GM18526 (cell line): ENCODE data around the gene RPL35.

Experiments used
- POLR2A ChIP-seq: IDR thresholded peaks from 3 replicates; pipeline ENCODE4 v1.6.1; 2011; ENCODE audit not compliant: insufficient read length; ENCODE audit errors: extremely low read depth

The RPL35 gene

GRCh38 chr9:124861342-124862229, at the start of gene RPL35, which contains the start of gene ARPC5L:
RPL35 (minus strand) TSS chr9:124861957; CDS start chr9:124861912, 45 bp downstream.
ARPC5L (plus strand) TSS chr9:124862130; CDS start chr9:124869291, 7,161 bp downstream.
- peak; percentile 98 for TF ChIP-seq POLR2A

- no peak for TF ChIP-seq POLR2A
Observed at GRCh38 chr9:124908098-124908497, 46.3 kb upstream of the RPL35 start.

GRCh38 chr9:124906966-124907365, 45.2 kb upstream of the RPL35 start:
- TF ChIP-seq POLR2A: no peak

GRCh38 chr9:124899845-124900244, 38.1 kb upstream of the RPL35 start:
- TF ChIP-seq POLR2A: no peak

- TF ChIP-seq POLR2A: no peak
Observed at GRCh38 chr9:124897570-124898460, 36.1 kb upstream of the RPL35 start.

DNA sequence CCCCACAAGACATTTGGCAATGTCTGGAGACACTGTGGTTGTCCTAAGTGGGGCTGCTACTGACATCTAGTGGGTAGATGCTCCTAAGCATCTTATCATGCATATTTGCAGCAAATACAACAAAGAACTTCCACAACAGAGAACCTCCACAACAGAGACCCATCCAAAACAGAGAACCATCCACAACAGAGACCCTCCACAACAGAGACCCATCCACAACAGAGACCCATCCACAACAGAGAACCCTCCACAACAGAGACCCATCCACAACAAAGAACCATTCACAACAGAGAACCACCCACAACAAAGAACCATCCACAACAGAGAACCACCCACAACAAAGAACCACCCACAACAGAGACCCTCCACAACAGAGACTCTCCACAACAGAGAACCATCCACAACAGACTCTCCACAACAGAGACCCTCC, 33.0 kb upstream of the RPL35 start:
- TF ChIP-seq POLR2A: no peak

DNA sequence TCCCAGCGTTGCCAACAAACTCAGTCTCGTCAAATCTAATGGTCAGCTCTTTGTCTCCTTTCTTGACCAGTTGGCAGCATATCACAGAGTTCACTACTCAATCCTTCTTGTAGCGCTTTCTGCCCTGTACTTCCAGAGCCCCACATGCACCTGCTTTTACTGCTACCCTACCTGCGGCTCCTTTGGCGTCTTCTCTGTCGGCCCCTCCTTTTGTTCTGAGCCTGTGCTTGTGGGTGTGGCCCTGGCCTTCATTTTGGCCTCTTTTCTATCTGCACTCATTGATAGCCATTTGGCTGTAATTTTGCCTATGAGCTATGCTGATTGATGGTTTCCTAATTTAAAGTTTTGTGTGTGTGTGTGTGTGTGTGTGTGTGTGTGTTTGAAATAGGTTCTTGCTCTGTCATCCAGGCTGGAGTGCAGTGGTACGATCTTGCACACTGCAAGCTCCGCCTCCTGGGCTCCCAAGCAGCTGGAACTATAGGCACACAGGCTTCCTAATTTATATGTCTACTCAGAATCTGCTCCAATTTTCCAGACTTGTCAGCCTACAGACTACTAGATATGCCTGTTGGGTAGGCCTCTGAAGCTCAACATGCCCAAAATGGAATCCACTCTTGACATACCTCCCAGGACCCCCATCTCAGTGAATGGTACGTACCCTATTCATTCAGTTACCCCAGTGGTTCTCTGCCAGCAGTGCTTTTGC, 32.4 kb upstream of the RPL35 start:
- no peak for TF ChIP-seq POLR2A

DNA sequence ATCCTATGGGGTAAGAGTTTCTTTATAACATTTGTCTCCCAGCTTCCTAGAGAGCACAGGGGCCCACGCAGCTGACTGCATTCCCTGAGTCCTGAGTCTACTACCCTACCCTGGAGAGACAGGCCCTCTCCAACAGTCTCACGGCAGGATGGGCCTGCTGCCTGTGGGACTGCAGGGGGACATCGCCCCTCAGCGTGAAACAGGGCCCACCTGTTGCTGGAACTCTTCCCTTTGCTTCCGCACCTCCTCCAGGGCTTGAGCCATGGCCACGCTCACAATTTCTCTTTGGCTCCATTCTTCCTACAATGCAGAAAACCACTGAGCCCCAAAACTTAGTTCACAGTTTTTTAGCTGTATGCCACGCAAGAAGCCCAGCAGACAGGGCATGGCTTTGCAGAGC, 28.4 kb upstream of the RPL35 start:
- no peak for TF ChIP-seq POLR2A

GRCh38 chr9:124889006-124889405, 27.2 kb upstream of the RPL35 start:
- no peak for TF ChIP-seq POLR2A

DNA sequence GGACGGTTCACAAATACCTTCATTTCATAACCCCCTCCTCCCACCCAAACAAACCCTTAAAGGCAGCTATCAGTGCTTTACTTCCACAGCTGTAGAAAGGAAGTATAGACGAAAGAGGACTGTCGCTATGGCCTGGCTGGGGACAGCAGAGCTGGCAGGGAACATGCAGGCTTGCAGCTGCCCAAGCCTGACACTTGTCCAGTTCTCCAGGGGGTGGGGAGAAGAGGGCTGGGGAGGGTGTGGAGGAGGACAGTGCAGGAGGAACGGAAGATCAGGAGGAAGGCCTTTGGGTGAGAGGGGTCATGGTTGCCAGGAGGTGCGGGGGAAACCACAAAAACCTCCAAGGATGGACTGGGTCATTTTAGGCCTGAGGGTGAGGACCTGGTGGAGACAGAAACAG, 26.1 kb upstream of the RPL35 start:
- no peak for TF ChIP-seq POLR2A

- no peak for TF ChIP-seq POLR2A
Observed at GRCh38 chr9:124886866-124887492, 25.2 kb upstream of the RPL35 start.

DNA sequence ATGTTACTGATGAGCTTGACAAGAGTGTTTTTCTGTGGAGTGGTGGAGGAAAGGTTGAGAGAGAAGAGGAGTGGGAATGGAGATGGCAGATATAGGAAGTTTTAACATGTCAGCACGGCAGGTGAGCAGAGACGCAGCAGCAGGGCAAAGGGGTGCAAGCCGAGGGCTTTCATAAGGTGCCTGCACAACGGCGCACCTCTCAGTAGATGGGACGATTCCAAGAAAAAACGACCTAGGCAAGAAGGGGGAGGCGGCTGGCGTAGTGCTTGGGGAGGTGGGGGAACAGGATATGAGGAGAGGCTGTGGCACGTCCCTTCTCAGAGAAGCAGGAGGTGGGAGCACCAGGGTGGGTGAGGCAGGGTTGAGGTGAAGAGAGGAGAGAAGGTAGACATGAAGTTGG, 24.7 kb upstream of the RPL35 start:
- no peak for TF ChIP-seq POLR2A

DNA sequence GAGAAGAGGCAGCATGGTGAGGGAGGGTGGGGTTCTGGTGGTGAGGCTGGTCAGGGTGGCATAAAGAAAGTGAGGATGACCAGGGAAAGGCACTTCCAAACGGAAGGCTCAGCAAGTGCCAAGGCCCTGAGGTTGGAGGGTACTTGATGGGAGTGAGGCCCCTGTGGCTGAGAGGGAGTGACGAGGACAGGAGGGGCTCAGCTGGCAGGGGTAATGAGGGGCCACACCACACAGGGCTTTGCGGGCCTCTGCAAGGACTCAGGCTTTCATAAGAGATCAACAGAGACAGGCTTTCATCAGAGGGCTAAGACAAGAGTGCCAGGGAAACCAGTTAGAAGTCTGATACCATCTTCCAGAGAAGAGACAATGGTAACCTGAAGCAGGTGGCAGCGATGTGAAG, 23.8 kb upstream of the RPL35 start:
- TF ChIP-seq POLR2A: no peak

GRCh38 chr9:124884376-124884775, 22.6 kb upstream of the RPL35 start:
- no peak for TF ChIP-seq POLR2A

DNA sequence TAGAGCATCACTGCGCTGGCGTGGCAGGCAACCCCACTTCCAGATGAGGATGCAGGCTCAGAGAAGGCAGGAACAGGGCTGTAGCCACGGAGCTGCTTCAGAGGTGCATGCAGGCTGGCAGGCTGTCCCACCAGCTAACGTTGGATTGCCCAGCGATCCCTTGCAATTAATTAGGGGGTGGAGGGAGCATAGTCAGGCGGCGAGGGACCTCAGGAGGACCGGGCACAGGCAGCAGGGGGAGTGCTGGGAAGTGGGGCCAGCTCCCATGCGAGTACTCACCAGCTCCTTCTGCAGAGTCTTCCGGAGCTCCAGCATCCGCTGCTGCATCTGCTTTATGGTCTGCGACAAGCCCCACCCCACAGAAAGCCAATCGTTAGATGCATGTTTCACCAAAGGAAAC, 20.5 kb upstream of the RPL35 start:
- no peak for TF ChIP-seq POLR2A

DNA sequence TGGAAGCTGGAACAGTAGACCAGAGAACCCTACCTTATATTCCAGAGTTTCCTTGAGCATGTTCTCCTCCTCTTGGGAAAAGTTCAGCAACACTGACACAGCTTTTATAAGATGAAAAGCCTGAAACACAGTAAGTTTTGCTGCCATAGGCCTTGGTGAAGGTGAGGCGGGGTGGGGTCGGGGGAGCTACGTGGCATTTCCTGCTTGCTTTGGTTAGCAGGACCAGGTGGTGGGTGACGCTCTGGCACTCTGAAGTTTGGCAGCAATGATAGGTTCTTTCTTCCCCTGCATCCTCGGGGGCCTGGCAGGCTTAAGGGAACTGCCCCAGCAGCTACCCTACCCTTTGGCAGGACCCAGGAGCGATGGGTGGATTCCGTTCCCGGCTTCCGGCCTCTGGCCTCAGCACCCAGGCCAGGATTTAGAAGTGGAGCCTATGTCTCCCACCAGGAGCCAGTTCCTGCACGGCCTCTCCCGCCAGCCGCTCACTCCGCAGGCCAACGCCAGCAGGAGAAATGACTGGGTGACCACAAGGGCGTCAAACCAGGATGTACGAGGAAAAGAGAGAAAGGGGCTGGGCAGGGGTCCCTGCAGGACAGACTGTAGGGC, 19.5 kb upstream of the RPL35 start:
- no peak for TF ChIP-seq POLR2A
